CMK (cell line): ENCODE data around the gene CRTAP.
"Not testable (repeated sequence)": the region's sequence is repeated elsewhere in the genome, so short reads cannot be mapped to it uniquely, and the experiment has no call there.

ENCODE experiments used
- DNase-seq: peaks from one replicate; pipeline ENCODE4 v3.0.0-alpha.2; 2010; ENCODE audit warnings: low read depth

Gene CRTAP

GRCh38 chr3:33174711-33175414 lies 61.0 kb downstream of the CRTAP start:
- no peak for DNase-seq

GRCh38 chr3:33179132-33179531 lies 65.3 kb downstream of the CRTAP start:
- DNase-seq = no peak

GRCh38 chr3:33181229-33181628 lies 67.4 kb downstream of the CRTAP start:
- no peak for DNase-seq

DNA sequence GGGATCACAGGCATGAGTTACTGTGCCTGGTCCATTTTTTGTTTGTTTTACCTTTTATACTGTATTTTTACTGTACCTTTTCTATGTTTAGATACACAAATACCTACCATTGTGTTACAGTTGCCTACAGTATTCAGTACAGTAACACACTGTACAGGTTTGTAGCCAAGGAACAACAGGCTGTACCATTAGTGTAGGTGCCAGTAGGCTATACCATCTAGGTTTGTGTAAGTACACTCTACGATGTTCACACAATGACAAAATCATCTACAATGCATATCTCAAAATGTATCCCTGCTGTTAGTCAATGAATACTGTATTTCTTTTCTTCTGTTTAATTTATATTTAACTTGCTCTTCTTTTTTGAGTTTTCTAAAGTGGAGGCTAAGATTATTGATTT lies 67.8 kb downstream of the CRTAP start:
- DNase-seq = not testable (repeated sequence)

DNA sequence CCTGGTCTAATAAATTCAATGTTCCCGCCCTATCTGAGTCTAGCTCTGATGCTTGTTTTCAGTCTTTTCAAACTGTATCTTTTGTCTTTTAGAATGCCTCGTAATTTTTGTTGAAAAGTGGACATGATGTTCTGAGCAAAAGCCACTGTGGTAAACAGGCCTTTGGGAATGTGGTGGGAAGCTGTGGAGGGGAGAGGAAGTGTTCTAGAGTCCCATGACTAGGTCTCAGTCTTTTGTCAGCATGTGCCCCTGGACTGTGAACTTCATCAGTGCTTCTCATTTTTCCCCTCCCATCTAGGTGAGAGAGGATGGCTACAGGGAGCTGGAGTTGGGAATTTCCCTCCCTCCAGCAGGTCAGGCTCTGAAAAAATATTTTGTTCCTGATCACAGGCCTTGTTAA lies 71.0 kb downstream of the CRTAP start:
- no peak for DNase-seq

DNA sequence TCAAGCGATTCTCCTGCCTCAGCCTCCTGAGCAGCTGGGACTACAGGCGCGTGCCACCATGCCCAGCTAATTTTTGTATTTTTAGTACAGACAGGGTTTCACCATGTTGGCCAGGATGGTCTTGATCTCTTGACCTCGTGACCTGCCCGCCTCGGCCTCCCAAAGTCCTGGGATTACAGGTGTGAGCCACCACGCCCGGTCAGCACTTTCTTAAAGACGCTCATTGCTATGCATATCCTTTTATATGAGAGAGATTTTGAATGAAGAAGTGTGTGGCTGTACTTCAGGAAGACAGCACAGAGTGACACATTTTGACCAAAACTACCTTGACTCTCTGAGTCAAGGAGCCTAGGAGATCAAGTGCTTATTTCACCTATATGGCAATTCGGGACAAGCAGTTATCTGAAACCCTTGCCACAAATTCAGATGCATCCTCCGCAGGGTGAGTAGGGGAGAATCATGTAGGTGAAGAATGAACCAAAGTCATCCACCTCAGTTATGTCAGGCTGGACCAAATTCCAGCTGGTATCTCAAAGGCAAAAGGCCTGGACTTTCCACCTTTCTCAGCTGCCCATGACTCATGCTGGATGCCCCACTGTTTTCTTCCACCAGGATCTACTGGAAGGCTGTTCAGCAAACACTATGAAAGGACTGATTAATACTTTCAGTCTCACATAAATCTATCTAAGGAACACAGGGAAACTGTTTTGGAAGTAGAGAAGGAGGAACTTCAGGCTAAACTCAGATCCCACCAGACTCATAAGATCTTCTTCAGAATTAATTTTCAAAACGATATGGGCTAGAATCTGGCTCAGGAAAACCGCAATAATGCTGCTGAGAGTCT lies 72.9 kb downstream of the CRTAP start:
- no peak for DNase-seq

DNA sequence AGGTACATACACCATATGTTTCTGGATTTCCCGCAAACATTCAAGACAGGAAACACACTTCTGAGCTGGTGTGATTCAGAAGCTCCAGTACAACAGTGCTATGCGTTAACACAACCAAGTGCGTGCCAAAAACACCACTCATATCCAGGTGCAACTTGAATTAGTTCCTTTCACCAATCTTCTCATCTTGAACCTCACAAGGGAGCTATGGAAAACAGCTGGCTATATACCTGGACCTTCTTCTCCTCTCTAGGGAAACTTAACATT lies 73.5 kb downstream of the CRTAP start:
- no peak for DNase-seq

DNA sequence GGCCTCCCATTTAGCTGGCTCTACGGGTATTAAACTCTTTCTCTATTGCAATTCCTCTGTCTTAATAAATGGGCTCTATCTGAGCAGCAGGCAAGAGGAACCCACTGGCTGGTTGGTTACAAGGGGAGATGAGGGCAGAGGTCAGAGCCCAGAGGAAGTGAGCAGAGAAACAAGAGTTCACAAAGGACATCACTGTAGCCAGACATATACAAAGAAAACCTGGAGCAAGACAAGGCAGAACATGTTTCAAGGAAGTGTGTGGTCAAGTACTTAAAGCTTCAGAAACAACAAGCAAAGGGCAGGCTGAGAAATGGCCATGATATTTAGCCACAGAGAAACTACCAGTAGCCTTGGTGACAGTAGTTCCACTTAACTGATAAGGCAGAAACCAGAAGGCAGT lies 80.5 kb downstream of the CRTAP start:
- no peak for DNase-seq

GRCh38 chr3:33196538-33196937 lies 82.7 kb downstream of the CRTAP start:
- no peak for DNase-seq
